Gastrocnemius medialis (tissue), 4 donors: ENCODE measurements around the gene DPEP3. TPM values are rescaled to one million over a fixed set of nuclear protein-coding genes. Genes with fewer than 3 reads are reported as not detected.
"Not testable (repeated sequence)": the region's sequence is repeated elsewhere in the genome, so short reads cannot be mapped to it uniquely, and the experiment has no call there.

Experiments
- ATAC-seq, 2 donors: fragments of 150-250 bp; one replicate each; pipeline ENCODE4 v1.9.1; 2016
- DNase-seq, 2 donors: peaks; one replicate each; pipeline ENCODE4 v3.0.0-alpha.2; 2019
- H3K27ac ChIP-seq, 4 donors: fragments of 200-600 bp; sonication (generic); 1 replicate in 1 of 4; 2 replicates in 3 of 4; pipeline ENCODE4 v1.5.1; 2016 to 2018; ENCODE audit warnings: mild to moderate bottlenecking in 2 of 4, moderate library complexity in 1 of 4
- H3K27me3 ChIP-seq, 3 donors: fragments of 200-600 bp; sonication (generic) in 2 of 3; 1 replicate in 1 of 3; 2 replicates in 2 of 3; pipeline versions ENCODE4 v1.5.1 to v1.6.0; 2016 to 2019; ENCODE audit warnings: mild to moderate bottlenecking in 1 of 3, moderate library complexity in 1 of 3
- H3K36me3 ChIP-seq, 2 donors: fragments of 200-600 bp; sonication (generic) in 1 of 2; one replicate each; pipeline ENCODE4 v1.5.1; 2017 to 2018
- H3K4me1 ChIP-seq, 2 donors: fragments of 200-600 bp; sonication (generic) in 1 of 2; one replicate each; pipeline ENCODE4 v1.5.1; 2016 to 2017; ENCODE audit warnings: mild to moderate bottlenecking in 2 of 2
- H3K4me3 ChIP-seq, 4 donors: fragments of 200-600 bp; sonication (generic) in 3 of 4; 1 replicate in 1 of 4; 2 replicates in 3 of 4; pipeline ENCODE4 v1.5.1; 2016 to 2019; ENCODE audit warnings: mild to moderate bottlenecking in 2 of 4
- H3K9me3 ChIP-seq, 3 donors: fragments of 200-600 bp; sonication (generic) in 2 of 3; 1 replicate in 1 of 3; 2 replicates in 2 of 3; pipeline ENCODE4 v1.5.1; 2016 to 2019
- POLR2A ChIP-seq, 2 donors: fragments of 450-650 bp; IDR thresholded peaks; one replicate each; pipeline ENCODE4 v1.6.1; 2017; ENCODE audit warnings: antibody characterized with exemption in 2 of 2, mild to moderate bottlenecking in 2 of 2, moderate library complexity in 2 of 2
- in situ Hi-C, 4 donors: fragments of 200-750 bp; cut with MboI; loops; one replicate each; pipeline versions ENCODE4 v1.15.0 to v1.8.0; 2017; ENCODE audit warnings: low sequenced_read_pairs in 4 of 4
- intact Hi-C: fragments of 100-400 bp; cut with DNase I; formaldehyde crosslinking; loops from one replicate; pipeline ENCODE4 v1.15.1; 2023; ENCODE audit warnings: low total_unique reads
- total RNA-seq, 4 donors: library from RNA; depleted of rRNA; stranded (reverse); fragments of >200 nt; gene quantifications; one replicate each; pipeline versions ENCODE4 v1.1.0 to v1.2.3, GENCODE V29; 2016
- TF ChIP-seq, protein P1 (sequence below), 5 experiments: fragments of 450-650 bp in 3 of 5; fragments of 200-600 bp in 2 of 5; sonication (generic) in 2 of 5; IDR thresholded peaks in 4 of 5; conservative IDR thresholded peaks in 1 of 5; 1 replicate in 4 of 5; 2 replicates in 1 of 5; pipeline ENCODE4 v1.5.1; 2016 to 2019; ENCODE audit warnings: antibody characterized with exemption in 5 of 5, mild to moderate bottlenecking in 3 of 5, moderate library complexity in 3 of 5

The DPEP3 gene
- total RNA-seq, 4 donors from 2014 or later = not detected

DNA sequence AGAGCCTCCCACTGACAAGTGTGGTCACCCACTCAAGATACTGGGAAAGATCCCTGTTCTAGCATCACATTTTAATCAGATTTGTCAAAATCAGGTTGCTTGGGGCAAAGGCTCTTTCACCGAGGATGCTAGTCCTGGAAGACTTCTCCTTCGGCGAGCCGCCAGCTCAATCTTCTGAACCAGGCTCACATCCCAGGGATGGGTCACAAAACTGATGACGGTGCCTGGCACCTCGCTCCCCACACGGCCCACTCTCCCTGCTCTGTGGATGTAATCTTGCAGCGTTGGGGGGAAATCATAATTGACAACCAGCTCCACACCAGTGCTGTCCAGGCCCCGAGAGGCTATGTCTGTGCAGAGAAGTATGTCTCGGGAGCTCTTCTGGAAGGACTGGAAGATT is 41.2 kb upstream of the DPEP3 start:
- no peak for ATAC-seq
- Histone ChIP-seq H3K9me3 (no peaks in the 10 kb centered on the region), H3K36me3 (peaks cover 0 to 11% of the 10 kb centered on the region in 2 donors), H3K27ac (peak overlapping the region in 3 of 4 donors; percentile 88 to 90 (median 89)), H3K4me1 (peaks cover 29% of the 10 kb centered on the region in 2 donors), H3K4me3 (peak overlapping the region; percentile 79 to 99 (median 84)), H3K27me3 (no peaks in the 10 kb centered on the region)
- no peak for TF ChIP-seq POLR2A (IDR thresholded peaks at IDR 0.05)
- TF ChIP-seq, protein P1, sequence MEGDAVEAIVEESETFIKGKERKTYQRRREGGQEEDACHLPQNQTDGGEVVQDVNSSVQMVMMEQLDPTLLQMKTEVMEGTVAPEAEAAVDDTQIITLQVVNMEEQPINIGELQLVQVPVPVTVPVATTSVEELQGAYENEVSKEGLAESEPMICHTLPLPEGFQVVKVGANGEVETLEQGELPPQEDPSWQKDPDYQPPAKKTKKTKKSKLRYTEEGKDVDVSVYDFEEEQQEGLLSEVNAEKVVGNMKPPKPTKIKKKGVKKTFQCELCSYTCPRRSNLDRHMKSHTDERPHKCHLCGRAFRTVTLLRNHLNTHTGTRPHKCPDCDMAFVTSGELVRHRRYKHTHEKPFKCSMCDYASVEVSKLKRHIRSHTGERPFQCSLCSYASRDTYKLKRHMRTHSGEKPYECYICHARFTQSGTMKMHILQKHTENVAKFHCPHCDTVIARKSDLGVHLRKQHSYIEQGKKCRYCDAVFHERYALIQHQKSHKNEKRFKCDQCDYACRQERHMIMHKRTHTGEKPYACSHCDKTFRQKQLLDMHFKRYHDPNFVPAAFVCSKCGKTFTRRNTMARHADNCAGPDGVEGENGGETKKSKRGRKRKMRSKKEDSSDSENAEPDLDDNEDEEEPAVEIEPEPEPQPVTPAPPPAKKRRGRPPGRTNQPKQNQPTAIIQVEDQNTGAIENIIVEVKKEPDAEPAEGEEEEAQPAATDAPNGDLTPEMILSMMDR (IDR thresholded peaks at IDR 0.05 in 4 of 5, conservative IDR thresholded peaks at IDR 0.05 in 1 of 5) = no peak
- no peak for DNase-seq
- in situ Hi-C loops = no loop called here
- intact Hi-C loops = no loop called here

DNA sequence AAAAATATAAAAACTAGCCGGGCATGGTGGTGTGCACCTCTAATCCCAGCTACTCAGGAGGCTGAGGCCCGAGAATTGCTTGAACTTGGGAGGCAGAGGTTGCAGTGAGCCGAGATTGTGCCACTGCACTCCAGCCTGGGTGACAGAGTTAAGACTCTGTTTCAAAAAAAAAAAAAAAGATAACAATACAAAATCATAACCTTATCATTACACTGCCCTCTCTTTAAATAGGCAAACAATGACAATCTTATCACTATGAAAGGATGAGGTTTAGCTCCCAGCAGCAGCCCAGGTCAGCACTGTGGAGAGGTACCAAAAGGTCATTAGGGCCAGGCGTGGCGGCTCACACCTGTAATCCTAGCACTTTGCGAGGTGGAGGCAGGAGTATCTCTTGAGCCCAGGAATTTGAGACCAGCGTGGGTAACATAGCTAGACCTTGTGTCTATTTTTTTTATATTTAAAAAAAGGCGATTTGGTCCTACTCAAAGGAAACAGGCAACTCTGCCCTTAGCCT is 38.9 kb upstream of the DPEP3 start:
- Histone ChIP-seq H3K27ac (no peak overlapping the region), H3K36me3 (peaks cover 0 to 5% of the 10 kb centered on the region in 2 donors), H3K4me3 (no peak overlapping the region), H3K4me1 (peaks cover 25 to 27% of the 10 kb centered on the region in 2 donors), H3K27me3 (no peaks in the 10 kb centered on the region), H3K9me3 (no peaks in the 10 kb centered on the region)
- in situ Hi-C loops = no loop called here
- ATAC-seq (no peak), DNase-seq (no peak)
- intact Hi-C loops = no loop called here
- no peak for TF ChIP-seq POLR2A (IDR thresholded peaks at IDR 0.05)
- TF ChIP-seq, protein P1 (IDR thresholded peaks at IDR 0.05 in 4 of 5, conservative IDR thresholded peaks at IDR 0.05 in 1 of 5) = no peak

DNA sequence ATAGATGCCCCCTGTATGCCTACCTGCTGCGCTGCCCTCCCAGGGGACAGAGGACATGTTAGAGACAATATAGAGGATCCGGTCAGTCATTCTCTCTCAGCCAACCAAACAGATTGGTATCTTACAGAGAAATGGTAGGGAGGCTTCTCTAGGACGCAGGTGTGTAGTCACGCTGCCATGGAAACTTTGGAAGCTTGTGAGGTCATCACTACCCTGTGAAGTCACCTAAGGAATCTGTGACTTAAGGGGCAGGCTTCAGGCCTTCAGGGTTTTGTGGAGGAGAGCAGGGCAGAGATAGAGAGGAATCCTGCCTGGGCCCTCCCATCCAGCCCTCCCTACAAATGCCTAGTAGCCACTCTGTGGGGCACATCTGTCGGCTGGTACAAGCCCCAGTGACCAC is 35.4 kb upstream of the DPEP3 start, which contains the start of gene DPEP2NB:
Gene DPEP2NB, minus strand, starts transcription at position 231 of the 400 bp plus-strand sequence. Its CDS starts 141 bp downstream, at position 90.
- DNase-seq = no peak
- ATAC-seq = no peak
- intact Hi-C loops (no loop called here), in situ Hi-C loops (no loop called here)
- no peaks in the 10 kb centered on the region for H3K36me3 ChIP-seq
- H3K9me3 ChIP-seq = no peaks in the 10 kb centered on the region
- no peak within 1 kb of the TSS for H3K27ac ChIP-seq
- H3K4me3 ChIP-seq = no peak within 1 kb of the TSS
- H3K27me3 ChIP-seq = no peaks in the 10 kb centered on the region
- TF ChIP-seq POLR2A (IDR thresholded peaks at IDR 0.05) = no peak
- TF ChIP-seq, protein P1 (IDR thresholded peaks at IDR 0.05 in 4 of 5, conservative IDR thresholded peaks at IDR 0.05 in 1 of 5) = no peak
- H3K4me1 ChIP-seq = no peaks in the 10 kb centered on the region

DNA sequence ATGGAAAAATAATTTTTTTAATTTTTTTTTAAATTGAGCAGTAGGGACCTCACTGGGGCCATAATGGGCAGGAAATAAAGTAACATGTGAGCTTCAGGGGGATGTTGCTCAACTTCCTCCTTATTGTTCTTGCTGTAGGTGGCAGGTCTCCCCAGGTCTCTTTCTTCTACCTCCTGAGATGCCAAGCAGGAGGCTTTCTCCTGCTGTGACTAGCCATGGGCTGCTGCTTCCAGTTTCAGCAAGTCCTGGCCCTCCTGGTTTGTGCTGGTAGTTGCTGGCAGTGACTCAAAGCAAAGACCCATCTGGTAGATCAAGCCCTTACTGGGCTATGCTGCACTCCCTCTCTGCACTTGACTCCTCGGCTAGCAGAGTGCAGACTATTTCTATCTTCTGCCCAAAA is 33.1 kb upstream of the DPEP3 start:
- Histone ChIP-seq H3K9me3 (no peaks in the 10 kb centered on the region), H3K27me3 (no peaks in the 10 kb centered on the region), H3K27ac (no peak overlapping the region), H3K36me3 (no peaks in the 10 kb centered on the region), H3K4me1 (no peaks in the 10 kb centered on the region), H3K4me3 (no peak overlapping the region)
- DNase-seq (no peak), ATAC-seq (no peak)
- no peak for TF ChIP-seq POLR2A (IDR thresholded peaks at IDR 0.05)
- TF ChIP-seq, protein P1 (IDR thresholded peaks at IDR 0.05 in 4 of 5, conservative IDR thresholded peaks at IDR 0.05 in 1 of 5) = no peak
- in situ Hi-C loops (no loop called here), intact Hi-C loops (no loop called here)

DNA sequence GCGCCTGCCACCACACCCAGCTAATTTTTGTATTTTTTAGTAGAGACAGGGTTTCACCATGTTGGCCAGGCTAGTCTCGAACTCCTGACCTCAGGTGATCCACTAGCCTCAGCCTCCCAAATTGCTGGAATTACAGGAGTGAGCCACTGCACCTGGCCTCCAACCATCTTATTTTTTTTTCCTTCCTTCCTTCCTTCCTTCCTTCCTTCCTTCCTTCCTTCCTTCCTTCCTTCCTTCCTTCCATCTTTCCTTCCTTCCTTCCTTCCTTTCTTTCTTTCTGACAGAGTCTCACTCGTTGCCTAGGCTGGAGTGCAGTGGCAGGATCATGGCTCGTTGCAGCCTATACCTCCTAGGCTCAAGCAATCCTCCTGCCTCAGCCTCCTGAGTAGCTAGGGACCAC is 29.6 kb upstream of the DPEP3 start:
- H3K27ac ChIP-seq, H3K9me3 ChIP-seq, intact Hi-C loops, in situ Hi-C loops, ATAC-seq, H3K4me3 ChIP-seq, DNase-seq, H3K36me3 ChIP-seq, H3K4me1 ChIP-seq, H3K27me3 ChIP-seq: not testable (repeated sequence)
